WERI-Rb-1 (cell line): ENCODE results near the gene DCTN3.

Source experiments
- DNase-seq: peaks from one replicate; pipeline ENCODE4 v3.0.0-alpha.2; 2020
- H3K27ac ChIP-seq: fragments of 250-450 bp; sonication (Bioruptor Pico); 2 replicates; pipeline ENCODE4 v1.5.1; 2020; ENCODE audit warnings: mild to moderate bottlenecking, moderate library complexity
- H3K27me3 ChIP-seq: fragments of 250-450 bp; sonication (Bioruptor Pico); 2 replicates; pipeline ENCODE4 v1.5.1; 2021; ENCODE audit warnings: mild to moderate bottlenecking, low read depth, moderate library complexity; ENCODE audit not compliant: insufficient read depth, severe bottlenecking
- H3K36me3 ChIP-seq: fragments of 250-450 bp; sonication (Bioruptor Pico); 2 replicates; pipeline ENCODE4 v1.5.1; 2020; ENCODE audit warnings: mild to moderate bottlenecking, moderate library complexity
- H3K4me3 ChIP-seq: 2 replicates; pipeline ENCODE4 v1.5.1; 2011; ENCODE audit warnings: low read depth, mild to moderate bottlenecking, control low read depth, low read length
- H3K9me3 ChIP-seq: fragments of 250-450 bp; sonication (Bioruptor Pico); 2 replicates; pipeline ENCODE4 v1.5.1; 2021; ENCODE audit warnings: mild to moderate bottlenecking, moderate library complexity; ENCODE audit not compliant: severe bottlenecking
- CTCF ChIP-seq: IDR thresholded peaks from 2 replicates; pipeline ENCODE4 v1.5.1; 2011; ENCODE audit warnings: low read depth, mild to moderate bottlenecking, control low read depth, inconsistent platforms, low read length

DCTN3 gene

GRCh38 chr9:34635556-34635955 is 15.3 kb upstream of the DCTN3 start:
- DNase-seq = no peak
- no peaks in the 10 kb centered on the region for H3K27me3 ChIP-seq
- H3K9me3 ChIP-seq = no peaks in the 10 kb centered on the region
- H3K4me3 ChIP-seq = no peak overlapping the region
- H3K27ac ChIP-seq = no peak overlapping the region
- TF ChIP-seq CTCF = no peak
- peaks cover 10% of the 10 kb centered on the region for H3K36me3 ChIP-seq

- H3K27ac ChIP-seq = no peak overlapping the region
- H3K9me3 ChIP-seq = no peaks in the 10 kb centered on the region
- H3K4me3 ChIP-seq = no peak overlapping the region
- TF ChIP-seq CTCF = no peak
- no peak for DNase-seq
- H3K27me3 ChIP-seq = peaks cover 5% of the 10 kb centered on the region
- H3K36me3 ChIP-seq = peaks cover 10% of the 10 kb centered on the region
Measured at GRCh38 chr9:34634551-34635248, 14.4 kb upstream of the DCTN3 start.

GRCh38 chr9:34633851-34634550 is 13.7 kb upstream of the DCTN3 start:
- Histone ChIP-seq H3K36me3 (peaks cover 10% of the 10 kb centered on the region), H3K9me3 (no peaks in the 10 kb centered on the region), H3K27ac (peak overlapping the region; percentile 35; the same call in 1 of the 2 replicates), H3K4me3 (no peak overlapping the region), H3K27me3 (peaks cover 10% of the 10 kb centered on the region)
- DNase-seq = peak; percentile 76
- peak; percentile 81 for TF ChIP-seq CTCF

GRCh38 chr9:34633166-34633565 is 12.9 kb upstream of the DCTN3 start:
- Histone ChIP-seq H3K4me3 (no peak overlapping the region), H3K9me3 (no peaks in the 10 kb centered on the region), H3K36me3 (peaks cover 10% of the 10 kb centered on the region), H3K27me3 (peaks cover 15% of the 10 kb centered on the region), H3K27ac (peak overlapping the region; percentile 35)
- DNase-seq = peak; percentile 83
- no peak for TF ChIP-seq CTCF

GRCh38 chr9:34630402-34631154 is 10.3 kb upstream of the DCTN3 start:
- Histone ChIP-seq H3K27me3 (peaks cover 21% of the 10 kb centered on the region), H3K27ac (no peak overlapping the region), H3K36me3 (peaks cover 5% of the 10 kb centered on the region), H3K4me3 (no peak overlapping the region), H3K9me3 (no peaks in the 10 kb centered on the region)
- DNase-seq = no peak
- TF ChIP-seq CTCF = no peak
